OCI-LY1 (cell line): ENCODE data around the gene EXOC3L1.

Experiments used
- CTCF ChIP-seq: fragments of 200-600 bp; sonication (generic), shearing (Covaris generic); IDR thresholded peaks from 2 replicates; pipeline ENCODE4 v1.5.1; 2017; ENCODE audit warnings: mild to moderate bottlenecking, antibody characterized with exemption, low read length, moderate library complexity, mixed read lengths
- EZH2 ChIP-seq: fragments of 200-600 bp; sonication (generic), shearing (Covaris generic); IDR thresholded peaks from 2 replicates; pipeline ENCODE4 v1.8.0; 2017; ENCODE audit warnings: borderline replicate concordance, mixed run types, mild to moderate bottlenecking, antibody characterized with exemption, low read length, moderate library complexity, mixed read lengths

DNA sequence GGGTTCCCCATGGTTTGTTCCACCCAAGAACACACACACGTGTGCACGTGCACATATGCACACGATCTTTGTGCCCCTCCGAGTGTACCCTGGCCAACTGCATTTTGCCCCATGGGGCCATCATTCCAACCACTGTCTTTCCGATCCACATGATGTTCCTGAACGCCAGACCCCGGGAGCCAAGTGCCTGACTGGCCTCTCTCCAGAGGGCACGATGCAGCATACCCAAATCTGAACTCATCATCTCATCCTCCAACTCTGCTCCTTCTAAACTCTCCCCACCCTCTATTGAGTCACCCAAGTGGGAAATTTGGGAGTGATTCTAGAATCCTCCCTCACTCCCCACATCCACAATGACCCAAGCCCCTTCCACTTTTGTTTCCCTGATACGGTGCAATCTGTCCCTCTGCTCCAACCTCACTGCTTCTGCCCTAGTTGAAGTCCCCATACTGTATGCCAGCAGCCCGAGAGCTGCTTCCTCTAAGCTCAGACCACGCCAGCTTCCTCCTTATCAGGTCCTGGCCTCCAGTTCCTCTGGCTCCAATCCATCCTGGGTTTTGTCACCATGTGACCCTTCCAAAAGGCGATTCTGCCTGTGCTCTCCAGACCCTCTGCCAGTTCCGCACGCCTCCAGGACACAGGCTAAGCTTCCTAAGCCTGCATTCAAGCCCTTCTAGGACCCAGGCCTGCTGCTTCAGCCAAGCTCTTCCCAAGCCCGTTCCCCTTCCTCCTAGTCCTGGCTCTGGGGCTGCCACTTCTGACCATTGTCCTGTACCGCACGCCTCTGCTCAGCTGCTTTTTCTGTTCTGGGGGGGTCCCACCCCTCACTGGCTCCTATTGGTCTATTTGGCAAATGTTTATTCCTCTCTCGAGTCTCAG lies 26.9 kb upstream of the EXOC3L1 start:
- no peak for TF ChIP-seq CTCF
- TF ChIP-seq EZH2 = no peak
